WTC11 (cell line): Measurements from ENCODE around the gene CROCC. TPM values are rescaled to one million over a fixed set of nuclear protein-coding genes. Genes with fewer than 3 reads are reported as not detected.
A peak's percentile ranks its signal among the peaks of the same experiment; 100 is the strongest.
"Not testable (repeated sequence)": the region's sequence is repeated elsewhere in the genome, so short reads cannot be mapped to it uniquely, and the experiment has no call there.

Experiments
- ATAC-seq: fragments of 200-7000 bp; cut with Tn5 transposase; 2 replicates; pipeline ENCODE4 v1.10.0; 2021; ENCODE audit warnings: mild to moderate bottlenecking, moderate library complexity
- CTCF ChIA-PET: fragments of 300-600 bp; sonication (Branson Sonifier 250); formaldehyde crosslinking; loops from one replicate; lab custom pipeline; 2021; ENCODE audit warnings: antibody characterized with exemption; lab: Charles Lee
- POLR2A ChIA-PET: fragments of 350-600 bp; sonication (Branson Sonifier 250); formaldehyde crosslinking; loops from one replicate; lab custom pipeline; 2021; ENCODE audit warnings: antibody characterized with exemption; lab: Charles Lee
- DNase-seq: peaks from one replicate; pipeline ENCODE4 v3.0.0; 2021; ENCODE audit warnings: low spot score
- H3K27ac Mint-ChIP-seq: 2 replicates; pipeline ENCODE4 v1.8.0; 2021; ENCODE audit warnings: mixed read lengths
- H3K27me3 Mint-ChIP-seq: 2 replicates; pipeline ENCODE4 v1.8.0; 2021; ENCODE audit warnings: low read depth, mild to moderate bottlenecking, moderate library complexity, mixed read lengths
- H3K36me3 Mint-ChIP-seq: 2 replicates; pipeline ENCODE4 v1.8.0; 2021; ENCODE audit warnings: mixed read lengths
- H3K4me1 Mint-ChIP-seq: 2 replicates; pipeline ENCODE4 v1.8.0; 2022; ENCODE audit warnings: mixed read lengths
- H3K4me3 Mint-ChIP-seq: 2 replicates; pipeline ENCODE4 v1.8.0; 2021; ENCODE audit warnings: mild to moderate bottlenecking, moderate library complexity, mixed read lengths
- H3K9me3 Mint-ChIP-seq: 2 replicates; pipeline ENCODE4 v1.8.0; 2021; ENCODE audit warnings: mixed read lengths
- ATF1 ChIP-seq: sonication (generic); formaldehyde crosslinking; IDR thresholded peaks from 2 replicates; pipeline ENCODE4 v1.8.1; 2023; ENCODE audit warnings: mild to moderate bottlenecking, moderate library complexity, missing genetic modification reagents
- FOXP1 ChIP-seq: sonication (generic); formaldehyde crosslinking; IDR thresholded peaks from 2 replicates; pipeline ENCODE4 v1.8.0; 2022; ENCODE audit warnings: missing genetic modification reagents, mild to moderate bottlenecking, moderate library complexity, borderline replicate concordance
- GABPB1 ChIP-seq: sonication (generic); formaldehyde crosslinking; IDR thresholded peaks from 2 replicates; pipeline ENCODE4 v1.8.1; 2023; ENCODE audit warnings: mild to moderate bottlenecking, missing genetic modification reagents
- IRF2 ChIP-seq: sonication (generic); formaldehyde crosslinking; IDR thresholded peaks from 2 replicates; pipeline ENCODE4 v1.8.0; 2022; ENCODE audit warnings: low read depth, missing genetic modification reagents, borderline replicate concordance
- PRRX2 ChIP-seq: fragments of 250-450 bp; sonication (Bioruptor Pico); IDR thresholded peaks from 2 replicates; pipeline ENCODE4 v1.8.0; 2021; ENCODE audit warnings: mild to moderate bottlenecking
- RORB ChIP-seq: fragments of 250-450 bp; sonication (Bioruptor Pico); IDR thresholded peaks from 2 replicates; pipeline ENCODE4 v1.9.0; 2021; ENCODE audit warnings: mild to moderate bottlenecking
- ZNF121 ChIP-seq: sonication (generic); formaldehyde crosslinking; IDR thresholded peaks from 2 replicates; pipeline ENCODE4 v1.8.0; 2023; ENCODE audit warnings: missing genetic modification reagents
- ZNF263 ChIP-seq: sonication (generic); formaldehyde crosslinking; IDR thresholded peaks from 2 replicates; pipeline ENCODE4 v1.8.1; 2022; ENCODE audit warnings: low read depth, mild to moderate bottlenecking, moderate library complexity, missing genetic modification reagents
- total RNA-seq: library from RNA; stranded (reverse); gene quantifications from 3 replicates; pipeline ENCODE4 v1.2.3, GENCODE V29; 2021
- TF ChIP-seq, protein P1 (sequence below): fragments of 250-450 bp; sonication (Bioruptor Pico); IDR thresholded peaks from 2 replicates; pipeline ENCODE4 v1.9.0; 2021; ENCODE audit warnings: mild to moderate bottlenecking
- TF ChIP-seq, protein P2 (sequence below): sonication (generic); formaldehyde crosslinking; IDR thresholded peaks from 2 replicates; pipeline ENCODE4 v1.8.1; 2022; ENCODE audit warnings: low read depth, missing genetic modification reagents, borderline replicate concordance
- TF ChIP-seq, protein P3 (sequence below): sonication (generic); formaldehyde crosslinking; IDR thresholded peaks from 2 replicates; pipeline ENCODE4 v1.8.0; 2022; ENCODE audit warnings: mild to moderate bottlenecking, missing genetic modification reagents
- TF ChIP-seq, protein P4 (sequence below): sonication (generic); formaldehyde crosslinking; IDR thresholded peaks from 2 replicates; pipeline ENCODE4 v1.8.0; 2022; ENCODE audit warnings: missing genetic modification reagents

The CROCC gene
- total RNA-seq, 1 experiment from 2014 or later: 75.6 TPM

DNA sequence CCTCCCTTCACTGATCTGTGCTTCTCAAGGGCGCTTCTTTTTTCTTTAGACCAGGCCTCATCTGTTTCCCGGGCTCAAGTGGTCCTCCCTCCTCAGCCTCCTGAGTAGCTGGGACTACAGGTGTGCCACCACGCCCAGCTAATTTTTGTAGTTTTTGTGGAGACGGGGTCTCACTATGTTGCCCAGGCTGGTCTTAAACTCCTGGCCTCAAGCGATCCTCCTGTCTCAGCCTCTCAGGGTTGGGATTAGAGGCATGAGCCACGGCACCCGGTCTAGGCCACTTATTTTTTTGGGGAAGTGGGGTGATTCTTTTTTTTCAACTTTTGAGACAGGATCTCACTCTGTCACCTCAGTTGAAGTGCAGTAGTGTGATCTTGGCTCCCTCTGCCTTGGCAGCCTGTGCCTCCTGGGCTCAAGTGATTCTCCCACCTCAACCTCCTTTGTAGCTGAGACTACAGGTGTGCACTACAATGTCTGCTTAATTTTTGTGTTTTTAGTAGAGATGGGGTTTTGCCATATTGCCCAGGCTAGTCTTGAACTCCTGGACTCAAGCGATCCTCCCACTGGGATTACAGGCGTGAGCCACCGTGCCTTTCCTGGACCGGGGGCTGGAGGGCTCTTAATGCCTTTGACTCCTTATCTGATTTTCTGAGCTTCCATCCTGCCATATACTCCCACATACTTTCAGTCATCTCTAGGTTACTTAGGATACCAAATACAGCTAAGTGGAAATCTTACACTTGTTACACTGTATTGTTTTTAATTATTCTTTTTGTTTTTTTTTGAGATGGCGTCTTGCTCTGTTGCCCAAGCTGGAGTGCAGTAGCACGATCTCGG is 39.8 kb downstream of the CROCC start:
- no peak overlapping the region; the same call in 1 of the 2 replicates for H3K27ac Mint-ChIP-seq
- CTCF ChIA-PET: interaction anchor here (0.6 to 5.8 kb wide), 33 partner anchors 10 to 859 kb away, joined by 3 to 50 read pairs (median 6); partner anchors contain the start of genes ATP13A2, CROCC, MFAP2 and NBPF1
- TF ChIP-seq, protein P1, sequence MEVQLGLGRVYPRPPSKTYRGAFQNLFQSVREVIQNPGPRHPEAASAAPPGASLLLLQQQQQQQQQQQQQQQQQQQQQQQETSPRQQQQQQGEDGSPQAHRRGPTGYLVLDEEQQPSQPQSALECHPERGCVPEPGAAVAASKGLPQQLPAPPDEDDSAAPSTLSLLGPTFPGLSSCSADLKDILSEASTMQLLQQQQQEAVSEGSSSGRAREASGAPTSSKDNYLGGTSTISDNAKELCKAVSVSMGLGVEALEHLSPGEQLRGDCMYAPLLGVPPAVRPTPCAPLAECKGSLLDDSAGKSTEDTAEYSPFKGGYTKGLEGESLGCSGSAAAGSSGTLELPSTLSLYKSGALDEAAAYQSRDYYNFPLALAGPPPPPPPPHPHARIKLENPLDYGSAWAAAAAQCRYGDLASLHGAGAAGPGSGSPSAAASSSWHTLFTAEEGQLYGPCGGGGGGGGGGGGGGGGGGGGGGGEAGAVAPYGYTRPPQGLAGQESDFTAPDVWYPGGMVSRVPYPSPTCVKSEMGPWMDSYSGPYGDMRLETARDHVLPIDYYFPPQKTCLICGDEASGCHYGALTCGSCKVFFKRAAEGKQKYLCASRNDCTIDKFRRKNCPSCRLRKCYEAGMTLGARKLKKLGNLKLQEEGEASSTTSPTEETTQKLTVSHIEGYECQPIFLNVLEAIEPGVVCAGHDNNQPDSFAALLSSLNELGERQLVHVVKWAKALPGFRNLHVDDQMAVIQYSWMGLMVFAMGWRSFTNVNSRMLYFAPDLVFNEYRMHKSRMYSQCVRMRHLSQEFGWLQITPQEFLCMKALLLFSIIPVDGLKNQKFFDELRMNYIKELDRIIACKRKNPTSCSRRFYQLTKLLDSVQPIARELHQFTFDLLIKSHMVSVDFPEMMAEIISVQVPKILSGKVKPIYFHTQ: no peak
- TF ChIP-seq ATF1 (CRISPR knock-in tag): no peak
- TF ChIP-seq ZNF121 (CRISPR knock-in tag): peak; percentile 89
- H3K9me3 Mint-ChIP-seq: no peaks in the 10 kb centered on the region
- H3K36me3 Mint-ChIP-seq: peaks cover 32% of the 10 kb centered on the region
- H3K4me1 Mint-ChIP-seq: peaks cover 4% of the 10 kb centered on the region
- H3K27me3 Mint-ChIP-seq: no peaks in the 10 kb centered on the region
- ATAC-seq (no peak), DNase-seq (no peak)
- POLR2A ChIA-PET: interaction anchor here (0.6 to 1.3 kb wide), 4 partner anchors 14 to 1117 kb away, joined by 3 to 4 read pairs (median 3); partner anchors contain the start of gene CROCC
- peak overlapping the region; percentile 38 for H3K4me3 Mint-ChIP-seq

DNA sequence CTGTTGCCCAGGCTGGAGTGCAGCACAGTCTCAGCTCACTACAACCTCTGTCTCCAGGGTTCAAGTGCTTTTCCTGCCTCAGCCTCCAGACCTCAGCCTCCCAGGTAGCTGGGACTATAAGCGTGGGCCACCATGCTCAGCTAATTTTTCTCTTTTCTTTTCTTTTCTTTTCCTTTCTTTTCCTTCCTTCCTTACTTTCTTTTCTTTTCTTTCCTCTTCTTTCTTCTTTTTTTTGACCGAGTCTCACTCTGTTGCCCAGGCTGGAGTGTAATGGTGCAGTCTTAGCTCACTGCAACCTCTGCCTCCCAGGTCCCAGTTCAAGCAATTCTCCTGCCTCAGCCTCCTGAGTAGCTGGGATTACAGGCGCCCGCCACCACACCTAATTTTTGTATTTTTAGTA is 42.4 kb downstream of the CROCC start:
- DNase-seq, H3K27ac Mint-ChIP-seq, POLR2A ChIA-PET, H3K9me3 Mint-ChIP-seq, ATAC-seq, H3K4me3 Mint-ChIP-seq, H3K27me3 Mint-ChIP-seq, H3K4me1 Mint-ChIP-seq: not testable (repeated sequence)
- H3K36me3 Mint-ChIP-seq: peaks cover 24% of the 10 kb centered on the region
- CTCF ChIA-PET: interaction anchor here (0.7 to 5.8 kb wide), 4 partner anchors 14 to 46 kb away, joined by 3 to 50 read pairs (median 3); no protein-coding TSS in a partner anchor

DNA sequence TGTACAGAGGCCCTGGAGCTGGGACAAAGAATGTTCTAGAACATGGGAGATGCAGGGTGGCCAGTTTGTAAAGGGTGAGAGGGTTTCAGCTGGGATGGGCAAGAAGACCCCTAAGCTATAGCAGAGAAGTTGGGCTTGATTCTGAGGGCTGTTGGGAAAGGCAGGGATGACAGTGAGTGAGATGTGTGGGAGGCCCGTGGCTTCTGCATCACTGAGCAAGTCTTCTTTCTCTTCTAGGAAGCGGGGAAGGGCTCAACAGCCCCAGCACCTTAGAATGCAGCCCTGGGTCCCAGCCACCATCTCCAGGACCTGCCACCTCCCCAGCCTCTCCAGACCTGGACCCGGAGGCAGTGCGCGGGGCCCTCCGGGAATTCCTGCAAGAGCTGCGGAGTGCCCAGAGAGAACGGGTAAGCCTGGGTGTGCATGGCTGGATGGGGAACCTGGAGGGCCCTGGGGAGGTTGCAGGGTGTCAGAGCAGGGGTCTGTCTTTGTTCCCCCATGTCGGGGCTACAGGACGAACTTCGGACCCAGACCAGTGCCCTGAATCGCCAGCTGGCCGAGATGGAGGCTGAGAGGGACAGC is 43.8 kb downstream of the CROCC start:
- peaks cover 22% of the 10 kb centered on the region for H3K36me3 Mint-ChIP-seq
- ChIA-PET POLR2A (no interaction called here), CTCF (interaction anchor here (1.6 to 2.5 kb wide), 2 partner anchors 21 to 34 kb away, joined by 5 to 14 read pairs; no protein-coding TSS in a partner anchor)
- peaks cover under 1% of the 10 kb centered on the region for H3K4me1 Mint-ChIP-seq
- no peak overlapping the region for H3K4me3 Mint-ChIP-seq
- TF ChIP-seq FOXP1 (CRISPR knock-in tag) (no peak), PRRX2 (CRISPR knock-in tag) (no peak), GABPB1 (CRISPR knock-in tag) (no peak), IRF2 (CRISPR knock-in tag) (no peak), RORB (CRISPR knock-in tag) (no peak), ZNF263 (CRISPR knock-in tag) (no peak)
- TF ChIP-seq, protein P2, sequence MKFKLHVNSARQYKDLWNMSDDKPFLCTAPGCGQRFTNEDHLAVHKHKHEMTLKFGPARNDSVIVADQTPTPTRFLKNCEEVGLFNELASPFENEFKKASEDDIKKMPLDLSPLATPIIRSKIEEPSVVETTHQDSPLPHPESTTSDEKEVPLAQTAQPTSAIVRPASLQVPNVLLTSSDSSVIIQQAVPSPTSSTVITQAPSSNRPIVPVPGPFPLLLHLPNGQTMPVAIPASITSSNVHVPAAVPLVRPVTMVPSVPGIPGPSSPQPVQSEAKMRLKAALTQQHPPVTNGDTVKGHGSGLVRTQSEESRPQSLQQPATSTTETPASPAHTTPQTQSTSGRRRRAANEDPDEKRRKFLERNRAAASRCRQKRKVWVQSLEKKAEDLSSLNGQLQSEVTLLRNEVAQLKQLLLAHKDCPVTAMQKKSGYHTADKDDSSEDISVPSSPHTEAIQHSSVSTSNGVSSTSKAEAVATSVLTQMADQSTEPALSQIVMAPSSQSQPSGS (CRISPR knock-in tag): no peak
- TF ChIP-seq, protein P3, sequence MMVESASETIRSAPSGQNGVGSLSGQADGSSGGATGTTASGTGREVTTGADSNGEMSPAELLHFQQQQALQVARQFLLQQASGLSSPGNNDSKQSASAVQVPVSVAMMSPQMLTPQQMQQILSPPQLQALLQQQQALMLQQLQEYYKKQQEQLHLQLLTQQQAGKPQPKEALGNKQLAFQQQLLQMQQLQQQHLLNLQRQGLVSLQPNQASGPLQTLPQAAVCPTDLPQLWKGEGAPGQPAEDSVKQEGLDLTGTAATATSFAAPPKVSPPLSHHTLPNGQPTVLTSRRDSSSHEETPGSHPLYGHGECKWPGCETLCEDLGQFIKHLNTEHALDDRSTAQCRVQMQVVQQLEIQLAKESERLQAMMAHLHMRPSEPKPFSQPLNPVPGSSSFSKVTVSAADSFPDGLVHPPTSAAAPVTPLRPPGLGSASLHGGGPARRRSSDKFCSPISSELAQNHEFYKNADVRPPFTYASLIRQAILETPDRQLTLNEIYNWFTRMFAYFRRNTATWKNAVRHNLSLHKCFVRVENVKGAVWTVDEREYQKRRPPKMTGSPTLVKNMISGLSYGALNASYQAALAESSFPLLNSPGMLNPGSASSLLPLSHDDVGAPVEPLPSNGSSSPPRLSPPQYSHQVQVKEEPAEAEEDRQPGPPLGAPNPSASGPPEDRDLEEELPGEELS (CRISPR knock-in tag): no peak
- TF ChIP-seq, protein P4, sequence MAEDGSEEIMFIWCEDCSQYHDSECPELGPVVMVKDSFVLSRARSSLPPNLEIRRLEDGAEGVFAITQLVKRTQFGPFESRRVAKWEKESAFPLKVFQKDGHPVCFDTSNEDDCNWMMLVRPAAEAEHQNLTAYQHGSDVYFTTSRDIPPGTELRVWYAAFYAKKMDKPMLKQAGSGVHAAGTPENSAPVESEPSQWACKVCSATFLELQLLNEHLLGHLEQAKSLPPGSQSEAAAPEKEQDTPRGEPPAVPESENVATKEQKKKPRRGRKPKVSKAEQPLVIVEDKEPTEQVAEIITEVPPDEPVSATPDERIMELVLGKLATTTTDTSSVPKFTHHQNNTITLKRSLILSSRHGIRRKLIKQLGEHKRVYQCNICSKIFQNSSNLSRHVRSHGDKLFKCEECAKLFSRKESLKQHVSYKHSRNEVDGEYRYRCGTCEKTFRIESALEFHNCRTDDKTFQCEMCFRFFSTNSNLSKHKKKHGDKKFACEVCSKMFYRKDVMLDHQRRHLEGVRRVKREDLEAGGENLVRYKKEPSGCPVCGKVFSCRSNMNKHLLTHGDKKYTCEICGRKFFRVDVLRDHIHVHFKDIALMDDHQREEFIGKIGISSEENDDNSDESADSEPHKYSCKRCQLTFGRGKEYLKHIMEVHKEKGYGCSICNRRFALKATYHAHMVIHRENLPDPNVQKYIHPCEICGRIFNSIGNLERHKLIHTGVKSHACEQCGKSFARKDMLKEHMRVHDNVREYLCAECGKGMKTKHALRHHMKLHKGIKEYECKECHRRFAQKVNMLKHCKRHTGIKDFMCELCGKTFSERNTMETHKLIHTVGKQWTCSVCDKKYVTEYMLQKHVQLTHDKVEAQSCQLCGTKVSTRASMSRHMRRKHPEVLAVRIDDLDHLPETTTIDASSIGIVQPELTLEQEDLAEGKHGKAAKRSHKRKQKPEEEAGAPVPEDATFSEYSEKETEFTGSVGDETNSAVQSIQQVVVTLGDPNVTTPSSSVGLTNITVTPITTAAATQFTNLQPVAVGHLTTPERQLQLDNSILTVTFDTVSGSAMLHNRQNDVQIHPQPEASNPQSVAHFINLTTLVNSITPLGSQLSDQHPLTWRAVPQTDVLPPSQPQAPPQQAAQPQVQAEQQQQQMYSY (CRISPR knock-in tag): no peak
- H3K27me3 Mint-ChIP-seq: no peaks in the 10 kb centered on the region
- no peak for DNase-seq
- no peak overlapping the region for H3K27ac Mint-ChIP-seq
- no peaks in the 10 kb centered on the region for H3K9me3 Mint-ChIP-seq
- no peak for ATAC-seq
